HG02571 (cell line): Measurements from ENCODE around the gene TTYH3.

Experiments used
- ATAC-seq: cut with Tn5 transposase; IDR thresholded peaks from one replicate; pipeline ENCODE4 v1.9.1; 2021; ENCODE audit warnings: mild to moderate bottlenecking, moderate library complexity; ENCODE audit not compliant: unreplicated experiment

The TTYH3 gene

DNA sequence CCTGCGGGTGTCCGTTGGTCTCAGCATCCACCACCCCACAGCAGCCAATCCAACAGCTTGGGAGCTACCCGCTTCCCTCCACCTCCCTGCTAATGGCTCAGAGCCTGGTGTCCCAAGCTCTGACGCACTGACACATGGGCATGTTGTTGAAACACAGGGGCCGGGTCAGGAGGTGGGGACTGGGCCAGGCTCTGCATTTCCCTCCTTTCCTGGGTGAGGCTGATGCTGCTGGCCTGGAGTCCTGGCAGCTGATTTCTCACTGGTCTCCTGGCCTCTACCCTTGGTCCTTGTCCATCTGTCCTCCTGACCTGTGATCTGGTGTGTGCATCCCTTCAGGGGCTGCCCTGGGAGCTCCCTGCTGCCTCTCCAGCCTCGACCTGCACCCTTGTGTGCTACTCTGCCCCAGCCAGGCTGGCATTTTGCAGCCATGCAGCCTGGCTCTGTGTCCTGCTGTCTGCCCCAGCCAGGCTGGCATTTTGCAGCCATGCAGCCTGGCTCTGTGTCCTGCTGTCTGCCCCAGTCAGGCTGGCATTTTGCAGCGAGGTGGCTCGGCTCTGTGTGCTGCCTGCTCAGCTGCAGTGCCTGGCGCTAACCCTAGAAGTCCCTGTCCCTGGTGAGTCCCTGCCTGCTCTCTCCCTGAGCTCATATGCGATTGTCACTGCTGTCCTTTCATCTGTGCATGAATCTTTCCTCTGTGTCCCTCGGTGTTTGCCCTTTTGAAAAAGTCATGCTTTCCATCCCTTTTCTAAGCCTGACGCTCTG is 70.2 kb downstream of the TTYH3 start:
- no peak for ATAC-seq

DNA sequence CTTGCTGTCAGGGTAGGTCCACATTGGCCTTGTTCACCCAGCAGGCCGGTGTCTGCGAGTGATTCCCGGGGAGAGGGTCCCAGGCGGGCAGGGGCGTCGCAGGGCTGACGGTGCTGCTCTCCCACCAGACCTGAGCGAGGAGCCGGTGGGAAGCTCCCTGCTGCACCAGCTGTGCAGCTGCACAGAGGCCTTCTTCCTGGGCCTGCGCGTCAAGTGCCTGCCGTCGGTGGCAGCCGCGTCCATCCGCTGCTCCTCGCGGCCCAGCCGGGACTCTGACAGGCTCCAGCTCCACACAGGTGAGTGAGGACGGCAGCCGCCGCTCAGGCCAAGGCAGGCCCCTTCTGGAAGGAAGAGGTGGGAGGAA is 70.8 kb downstream of the TTYH3 start:
- ATAC-seq: no peak

- ATAC-seq: no peak
These were observed 73.7 kb downstream of the TTYH3 start for GRCh38 chr7:2705371-2706096.

DNA sequence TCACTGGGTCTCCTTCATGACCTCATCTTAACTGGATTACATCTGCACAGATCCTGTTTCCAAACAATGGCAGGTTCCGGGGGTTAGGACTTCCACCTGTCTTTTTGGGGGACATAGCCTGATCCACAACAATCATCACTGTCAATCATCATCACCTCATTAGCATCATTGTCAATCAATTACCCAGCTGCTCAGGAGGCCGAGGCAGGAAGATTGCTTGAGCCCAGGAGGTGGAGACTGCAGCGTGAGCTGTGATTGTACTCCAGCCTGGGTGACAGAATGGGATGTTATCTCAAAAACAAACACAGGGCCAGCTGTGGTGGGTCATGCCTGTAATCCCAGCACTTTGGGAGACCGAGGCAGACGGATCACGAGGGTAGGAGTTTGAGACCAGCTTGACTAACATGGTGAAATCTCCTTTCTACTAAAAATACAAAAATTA is 74.9 kb downstream of the TTYH3 start:
- ATAC-seq: no peak

DNA sequence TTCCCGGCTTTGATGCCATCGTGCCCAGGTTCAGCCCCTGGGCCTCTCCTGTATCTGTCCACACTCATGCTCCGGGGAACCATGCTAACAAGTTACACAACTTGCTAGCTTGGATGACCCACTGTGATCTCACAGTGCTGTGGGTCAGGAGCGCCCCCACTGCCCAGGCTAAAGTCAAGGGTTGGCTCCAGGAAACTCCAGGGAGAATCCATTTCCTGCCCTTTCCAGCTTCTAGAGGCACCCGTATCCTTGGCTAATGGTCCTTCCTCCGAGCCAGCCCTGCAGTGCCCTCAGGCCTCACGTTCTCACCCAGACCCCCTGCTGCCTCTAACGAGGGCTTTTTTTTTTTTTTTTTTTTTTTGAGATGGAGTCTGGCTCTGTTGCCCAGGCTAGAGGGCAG is 75.7 kb downstream of the TTYH3 start:
- ATAC-seq: no peak

DNA sequence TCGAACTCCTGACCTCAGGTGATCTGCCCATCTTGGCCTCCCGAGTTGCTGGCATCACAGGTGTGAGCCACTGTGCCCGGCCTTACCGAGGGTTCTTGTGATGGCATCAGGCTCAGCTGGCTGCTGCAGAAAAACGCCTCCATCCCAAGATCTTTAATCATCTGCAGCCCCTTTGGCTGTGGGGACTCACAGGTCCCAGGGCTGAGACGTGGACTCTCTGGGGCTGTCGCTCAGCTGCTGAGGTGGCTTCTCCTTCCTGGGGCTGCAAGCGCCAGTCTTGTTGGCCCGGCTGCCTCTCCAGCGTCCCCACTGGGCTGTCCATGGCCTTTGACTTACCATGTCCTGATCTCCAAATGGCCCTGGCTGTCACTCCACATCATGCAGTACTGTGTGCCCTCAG is 76.3 kb downstream of the TTYH3 start:
- no peak for ATAC-seq

- ATAC-seq: no peak
These were observed 76.9 kb downstream of the TTYH3 start for GRCh38 chr7:2708547-2709310.

GRCh38 chr7:2709553-2710285 is 77.9 kb downstream of the TTYH3 start:
- ATAC-seq: peak; percentile 77

DNA sequence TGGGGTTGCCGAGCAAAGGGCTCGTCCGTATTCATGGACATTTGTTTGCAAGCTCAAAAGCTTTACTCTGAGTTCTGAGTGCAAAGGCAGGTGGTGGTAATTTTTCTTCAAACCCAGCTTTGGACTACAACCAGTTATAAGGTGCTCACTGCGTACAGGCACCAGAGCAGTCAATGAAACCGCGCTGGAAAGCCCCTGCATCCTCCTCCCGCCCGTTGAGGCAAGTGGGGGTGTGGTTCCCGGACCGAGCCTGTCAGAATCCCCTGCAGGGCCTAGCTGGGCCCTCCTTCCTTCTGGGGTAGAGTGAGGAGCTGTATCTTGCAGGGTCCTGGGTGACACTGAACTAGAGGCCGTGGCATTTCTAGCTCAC is 78.5 kb downstream of the TTYH3 start:
- peak; percentile 48 for ATAC-seq

GRCh38 chr7:2710901-2711551 is 79.2 kb downstream of the TTYH3 start:
- no peak for ATAC-seq

- ATAC-seq: no peak
These were observed 80.3 kb downstream of the TTYH3 start for GRCh38 chr7:2711895-2712675.

GRCh38 chr7:2713370-2713769 is 81.6 kb downstream of the TTYH3 start:
- no peak for ATAC-seq

GRCh38 chr7:2713978-2714377 is 82.2 kb downstream of the TTYH3 start:
- ATAC-seq: no peak
